Tibial artery (tissue), 4 donors: Measurements from ENCODE around the gene STAC2.

Source experiments
- DNase-seq, 2 donors: peaks; one replicate each; pipeline ENCODE4 v3.0.0-alpha.2; 2019
- H3K27ac ChIP-seq, 2 donors: fragments of 200-600 bp; sonication (generic) in 1 of 2; 1 replicate in 1 of 2; 2 replicates in 1 of 2; pipeline ENCODE4 v1.5.1; 2018 to 2019; ENCODE audit warnings: mild to moderate bottlenecking in 1 of 2
- H3K27me3 ChIP-seq, 2 donors: fragments of 200-600 bp; sonication (generic) in 1 of 2; one replicate each; pipeline versions ENCODE4 v1.5.1 to v1.6.0; 2016 to 2019
- H3K36me3 ChIP-seq, 3 donors: fragments of 200-600 bp; sonication (generic) in 2 of 3; one replicate each; pipeline ENCODE4 v1.5.1; 2016 to 2019; ENCODE audit warnings: mild to moderate bottlenecking in 2 of 3
- H3K4me1 ChIP-seq, 4 donors: fragments of 200-600 bp; sonication (generic) in 2 of 4; 1 replicate in 3 of 4; 2 replicates in 1 of 4; pipeline ENCODE4 v1.5.1; 2016 to 2019
- H3K4me3 ChIP-seq, 2 donors: fragments of 200-600 bp; sonication (generic) in 1 of 2; 1 replicate in 1 of 2; 2 replicates in 1 of 2; pipeline ENCODE4 v1.5.1; 2018 to 2019; ENCODE audit warnings: mild to moderate bottlenecking in 2 of 2
- H3K9me3 ChIP-seq, 3 donors: fragments of 200-600 bp; sonication (generic) in 1 of 3; one replicate each; pipeline ENCODE4 v1.5.1; 2016 to 2019
- intact Hi-C: fragments of 100-400 bp; cut with DNase I; formaldehyde crosslinking; loops from one replicate; pipeline ENCODE4 v1.15.0; 2023; ENCODE audit warnings: low total_unique reads
- TF ChIP-seq, protein P1 (sequence below), 2 experiments: fragments of 200-600 bp in 1 of 2; fragments of 450-650 bp in 1 of 2; IDR thresholded peaks; one replicate each; pipeline ENCODE4 v1.5.1; 2017 to 2019; ENCODE audit warnings: antibody characterized with exemption in 2 of 2, mild to moderate bottlenecking in 1 of 2, moderate library complexity in 1 of 2

STAC2 gene

DNA sequence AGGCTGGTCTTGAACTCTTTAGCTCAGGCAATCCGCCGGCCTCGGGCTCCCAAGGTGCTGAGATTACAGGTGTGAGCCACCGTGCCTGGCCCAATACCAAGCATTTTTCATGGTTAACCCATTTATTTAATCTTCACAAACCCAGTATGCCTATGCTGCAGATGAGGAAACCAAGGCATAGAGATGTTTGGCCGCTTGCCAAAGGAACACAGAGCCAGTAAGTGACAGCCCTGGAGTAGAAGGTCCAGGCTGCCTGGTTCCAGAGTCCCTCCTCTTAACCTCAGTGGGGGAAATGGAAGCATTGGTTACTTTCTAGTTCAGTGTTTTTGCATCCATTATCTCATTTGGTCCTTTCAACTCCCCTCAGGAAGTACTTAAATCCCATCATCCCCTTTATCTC lies 44.4 kb downstream of the STAC2 start:
- Histone ChIP-seq H3K4me1 (peaks cover 0 to 5% (median 0%) of the 10 kb centered on the region in 4 donors), H3K27ac (no peak overlapping the region), H3K4me3 (no peak overlapping the region), H3K36me3 (peaks cover 82 to 99% (median 87%) of the 10 kb centered on the region in 3 donors), H3K27me3 (no peaks in the 10 kb centered on the region), H3K9me3 (no peaks in the 10 kb centered on the region)
- intact Hi-C loops, result no loop called here
- TF ChIP-seq, protein P1, sequence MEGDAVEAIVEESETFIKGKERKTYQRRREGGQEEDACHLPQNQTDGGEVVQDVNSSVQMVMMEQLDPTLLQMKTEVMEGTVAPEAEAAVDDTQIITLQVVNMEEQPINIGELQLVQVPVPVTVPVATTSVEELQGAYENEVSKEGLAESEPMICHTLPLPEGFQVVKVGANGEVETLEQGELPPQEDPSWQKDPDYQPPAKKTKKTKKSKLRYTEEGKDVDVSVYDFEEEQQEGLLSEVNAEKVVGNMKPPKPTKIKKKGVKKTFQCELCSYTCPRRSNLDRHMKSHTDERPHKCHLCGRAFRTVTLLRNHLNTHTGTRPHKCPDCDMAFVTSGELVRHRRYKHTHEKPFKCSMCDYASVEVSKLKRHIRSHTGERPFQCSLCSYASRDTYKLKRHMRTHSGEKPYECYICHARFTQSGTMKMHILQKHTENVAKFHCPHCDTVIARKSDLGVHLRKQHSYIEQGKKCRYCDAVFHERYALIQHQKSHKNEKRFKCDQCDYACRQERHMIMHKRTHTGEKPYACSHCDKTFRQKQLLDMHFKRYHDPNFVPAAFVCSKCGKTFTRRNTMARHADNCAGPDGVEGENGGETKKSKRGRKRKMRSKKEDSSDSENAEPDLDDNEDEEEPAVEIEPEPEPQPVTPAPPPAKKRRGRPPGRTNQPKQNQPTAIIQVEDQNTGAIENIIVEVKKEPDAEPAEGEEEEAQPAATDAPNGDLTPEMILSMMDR (IDR thresholded peaks at IDR 0.05), result no peak
- no peak for DNase-seq

GRCh38 chr17:39178536-39178935 lies 47.2 kb downstream of the STAC2 start:
- no peaks in the 10 kb centered on the region for H3K27me3 ChIP-seq
- no peak overlapping the region for H3K4me3 ChIP-seq
- no peak for DNase-seq
- H3K9me3 ChIP-seq, result no peaks in the 10 kb centered on the region
- H3K36me3 ChIP-seq, result peaks cover 64 to 85% (median 65%) of the 10 kb centered on the region in 3 donors
- peaks cover 0 to 20% (median 4%) of the 10 kb centered on the region in 4 donors for H3K4me1 ChIP-seq
- H3K27ac ChIP-seq, result no peak overlapping the region
- intact Hi-C loops, result no loop called here
- TF ChIP-seq, protein P1 (IDR thresholded peaks at IDR 0.05), result no peak

- no peak for DNase-seq
- TF ChIP-seq, protein P1 (IDR thresholded peaks at IDR 0.05), result no peak
- Histone ChIP-seq H3K27ac (peak overlapping the region in 1 of 2 donors; percentile 9), H3K4me3 (no peak overlapping the region), H3K27me3 (no peaks in the 10 kb centered on the region), H3K36me3 (peaks cover 54 to 72% (median 56%) of the 10 kb centered on the region in 3 donors), H3K9me3 (no peaks in the 10 kb centered on the region), H3K4me1 (peaks cover 0 to 20% (median 4%) of the 10 kb centered on the region in 4 donors)
- intact Hi-C loops, result no loop called here
These were observed 48.5 kb downstream of the STAC2 start for GRCh38 chr17:39177256-39177655.

DNA sequence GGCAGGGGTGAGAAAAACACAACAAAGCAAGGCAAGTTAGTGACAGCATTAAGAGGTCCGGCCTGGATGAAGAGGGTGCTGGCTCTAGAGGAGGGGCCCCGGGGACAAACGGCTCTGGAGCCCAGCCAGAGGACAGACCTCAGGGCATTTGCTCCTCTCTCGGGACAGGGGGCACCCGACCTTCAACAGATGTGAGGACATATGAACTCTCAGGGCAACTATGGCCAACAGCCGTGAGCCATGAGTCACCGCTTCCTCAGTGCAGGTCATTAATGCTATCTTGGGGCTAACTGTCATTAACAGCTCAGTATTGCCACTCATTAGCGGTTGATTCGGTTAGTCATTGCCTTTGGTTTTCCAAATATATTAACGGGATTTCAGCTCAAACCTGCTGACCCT lies 50.1 kb downstream of the STAC2 start:
- no peaks in the 10 kb centered on the region for H3K9me3 ChIP-seq
- intact Hi-C loops, result no loop called here
- no peak for DNase-seq

DNA sequence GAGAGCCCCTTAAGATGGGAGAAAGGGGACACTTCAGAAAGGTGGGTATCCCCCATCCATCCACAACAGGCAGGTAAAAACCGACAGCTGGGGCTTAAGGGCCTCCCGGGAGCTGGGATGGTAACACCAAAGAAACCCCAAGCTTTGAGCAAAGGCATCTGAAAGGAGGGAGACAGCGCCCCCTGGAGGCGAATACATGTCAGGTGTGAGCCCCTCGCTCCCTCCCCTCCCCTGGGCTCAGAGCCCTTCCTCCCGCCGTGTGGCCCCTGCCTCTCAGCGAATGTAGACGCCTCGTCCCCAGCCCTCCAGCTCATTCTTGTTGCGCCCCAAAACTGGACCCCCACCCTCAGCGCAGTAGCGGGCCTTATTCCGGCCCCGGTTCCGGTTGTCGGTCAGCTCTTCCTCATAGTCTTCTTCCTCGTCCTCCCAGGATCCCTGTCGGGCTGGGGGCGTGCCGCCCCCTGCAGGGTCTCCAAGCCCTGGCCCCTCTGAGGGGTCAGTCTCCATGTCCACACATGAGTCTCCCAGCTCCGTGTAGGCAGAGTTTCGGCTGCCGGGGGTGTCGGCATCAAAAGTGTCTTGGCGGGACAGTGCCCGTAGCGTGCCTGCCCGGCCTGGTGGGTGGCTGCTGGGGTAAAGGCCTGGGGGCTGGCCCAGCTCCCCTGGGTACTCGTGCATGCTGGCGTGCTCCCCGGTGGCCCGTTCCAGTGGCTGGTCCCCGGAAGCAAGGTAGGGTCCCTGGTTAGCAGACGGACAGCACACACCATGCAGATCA lies 50.6 kb downstream of the STAC2 start:
- no peaks in the 10 kb centered on the region for H3K9me3 ChIP-seq
- peak; percentile 61 to 84 for DNase-seq
- peaks cover 33 to 51% (median 37%) of the 10 kb centered on the region in 3 donors for H3K36me3 ChIP-seq
- no peaks in the 10 kb centered on the region for H3K27me3 ChIP-seq
- H3K4me3 ChIP-seq, result no peak overlapping the region
- intact Hi-C loops, result no loop called here
- peaks cover 0 to 20% (median 4%) of the 10 kb centered on the region in 4 donors for H3K4me1 ChIP-seq
- H3K27ac ChIP-seq, result no peak overlapping the region
- TF ChIP-seq, protein P1 (IDR thresholded peaks at IDR 0.05), result peak; percentile 77 to 85

More for the DNA sequence above, 50.1 kb downstream of the STAC2 start:
- Histone ChIP-seq H3K4me3 (no peak overlapping the region), H3K4me1 (peaks cover 0 to 20% (median 4%) of the 10 kb centered on the region in 4 donors), H3K27me3 (no peaks in the 10 kb centered on the region), H3K27ac (no peak overlapping the region), H3K36me3 (peaks cover 39 to 57% (median 43%) of the 10 kb centered on the region in 3 donors)
- TF ChIP-seq, protein P1 (IDR thresholded peaks at IDR 0.05), result no peak
